Stimulated activated CD4-positive, alpha-beta T cell treated with anti-CD3 and anti-CD28 coated beads, Interleukin-15, amount 100 ng/mL, for 48 hours (primary cell): ENCODE results near the gene SHQ1.

Source experiments
- DNase-seq, 2 donors: peaks; one replicate each; pipeline ENCODE4 v3.0.0-alpha.2; 2020; ENCODE audit warnings: low read depth in 2 of 2

Gene SHQ1

GRCh38 chr3:72847751-72848702 is at the start of gene SHQ1:
TSS of gene SHQ1 (minus strand) at chr3:72848445. CDS start at chr3:72848340, 105 bp downstream.
- peak; percentile 93 to 98 for DNase-seq

DNA sequence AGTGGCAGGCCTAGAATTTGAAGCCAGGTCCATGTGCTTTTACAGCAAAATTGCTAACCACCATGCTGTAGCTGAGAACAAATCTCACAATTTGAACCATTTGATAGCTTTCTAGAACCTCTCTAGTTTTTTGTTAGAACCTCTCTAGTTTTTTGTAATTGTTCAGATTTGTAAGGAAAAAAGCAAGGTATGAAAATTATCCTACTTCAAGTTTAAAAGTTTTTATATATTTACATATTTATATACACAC is 49.4 kb upstream of the SHQ1 start:
- no peak for DNase-seq

GRCh38 chr3:72896996-72897757 is 48.9 kb upstream of the SHQ1 start:
- DNase-seq: no peak

DNA sequence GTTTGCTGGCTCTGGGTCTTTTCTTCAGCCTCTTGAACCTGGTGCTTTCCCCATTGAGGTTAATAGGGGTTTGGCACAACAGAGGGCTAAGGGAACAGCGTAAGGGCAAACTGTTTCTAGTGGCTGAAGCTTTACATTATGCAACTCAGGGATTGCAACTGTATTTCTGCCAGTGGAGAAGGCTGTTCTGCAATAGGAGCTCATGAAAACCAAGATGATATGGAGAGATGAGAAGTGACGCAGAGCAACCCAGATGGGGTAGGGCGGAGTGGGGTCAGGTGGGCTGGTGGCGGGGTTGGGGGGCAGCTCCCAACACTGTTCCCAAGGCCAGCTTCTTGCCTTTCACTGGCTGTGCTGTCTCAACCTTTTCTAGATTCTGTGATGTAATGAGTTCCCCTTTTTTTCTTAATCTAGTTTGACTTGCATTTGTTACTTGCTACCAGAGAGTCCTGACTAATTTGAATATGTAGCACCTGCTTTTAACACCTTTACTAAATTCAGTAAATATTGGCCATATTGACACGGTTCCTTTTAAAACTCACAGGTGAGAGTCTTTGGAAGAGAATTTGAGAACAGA is 46.8 kb upstream of the SHQ1 start:
- no peak for DNase-seq

DNA sequence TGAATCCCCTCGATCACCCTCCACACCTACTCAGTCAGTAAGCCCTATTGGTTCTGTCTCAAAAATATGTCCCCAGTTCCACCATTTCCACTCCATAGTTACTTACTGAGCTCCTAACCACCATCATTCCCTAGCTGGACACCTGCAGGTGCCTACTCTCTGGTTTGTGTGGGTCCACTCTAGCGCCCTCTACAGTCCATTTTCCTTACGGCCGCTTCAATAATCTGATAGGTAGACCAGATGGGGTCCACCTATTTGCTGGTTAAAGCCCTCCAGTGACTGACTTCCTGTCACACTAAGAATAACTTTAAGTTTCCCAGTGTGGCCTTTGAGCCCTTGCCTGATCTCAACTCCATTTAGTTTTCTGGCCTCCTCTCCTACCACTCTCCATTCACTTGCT is 44.6 kb upstream of the SHQ1 start:
- no peak for DNase-seq

DNA sequence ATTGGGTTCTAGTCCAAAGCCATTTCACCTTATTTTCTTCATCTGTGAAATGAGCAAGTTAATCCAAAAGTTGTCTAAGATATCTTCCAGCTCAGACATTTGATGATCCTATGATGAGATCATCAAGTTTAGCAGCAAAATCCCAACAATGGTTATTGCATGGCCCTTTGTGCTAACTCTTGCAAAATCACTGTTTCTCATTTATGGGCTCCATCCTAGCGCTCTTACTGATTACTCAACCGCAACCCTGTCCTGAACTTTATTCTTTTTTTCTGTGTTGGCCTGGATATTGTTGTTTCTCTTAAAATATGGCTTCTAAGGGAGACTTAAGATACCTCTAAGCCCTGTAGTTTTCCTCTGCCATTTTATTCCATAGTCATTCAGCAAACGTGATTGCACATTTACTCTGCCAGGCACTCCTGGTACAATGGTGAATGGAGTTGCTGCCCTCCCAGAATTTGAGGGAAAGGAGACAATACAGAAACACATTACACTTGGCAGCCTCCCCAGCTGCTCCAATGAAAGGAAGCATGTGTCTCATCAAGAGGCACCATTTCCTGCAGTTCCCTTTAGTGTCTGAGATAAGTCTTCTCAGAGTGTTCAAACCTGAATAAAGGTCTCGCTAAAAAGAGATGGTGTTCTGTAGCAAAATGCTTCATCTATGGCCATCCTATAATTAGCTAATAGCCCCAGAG is 44.0 kb upstream of the SHQ1 start:
- no peak for DNase-seq

DNA sequence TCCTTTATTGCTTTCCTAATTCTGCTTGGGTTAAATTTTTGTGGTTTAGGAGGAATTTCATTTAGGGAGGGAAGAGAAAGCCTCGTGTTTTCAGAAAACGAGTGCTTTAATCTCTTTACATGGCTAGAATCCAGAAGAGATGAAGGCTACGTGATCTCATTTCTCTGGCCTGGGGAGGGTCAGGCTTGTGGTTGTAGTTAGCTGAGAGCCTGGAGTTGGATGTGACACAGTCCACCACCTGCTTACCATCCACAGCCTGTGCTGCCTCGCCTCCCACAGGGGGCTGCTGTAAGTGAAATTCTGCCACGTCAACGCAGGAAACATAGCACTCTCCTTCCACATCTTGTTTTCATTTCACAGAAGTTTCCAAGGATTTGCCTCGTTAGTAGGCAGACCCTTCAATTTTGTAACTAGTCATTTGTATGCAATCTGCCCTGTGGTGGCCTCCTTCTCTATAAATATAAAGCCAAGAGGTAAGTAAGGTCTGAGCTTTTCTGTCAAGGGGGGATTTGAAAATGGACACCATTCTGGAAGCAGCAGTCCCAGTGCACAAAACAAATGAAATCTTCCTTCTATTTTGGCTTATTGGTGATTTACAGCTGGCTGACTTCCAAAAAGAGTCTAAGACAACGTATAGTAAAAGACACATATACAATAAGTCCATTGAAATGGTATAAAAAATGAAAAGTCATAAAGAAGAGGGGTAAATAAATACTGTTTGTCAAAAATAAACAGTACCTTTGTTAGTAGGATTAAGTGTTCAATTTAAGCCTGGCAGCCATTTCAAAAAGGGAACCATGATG is 43.0 kb upstream of the SHQ1 start:
- DNase-seq: no peak

- DNase-seq: no peak
Measured at GRCh38 chr3:72890166-72890925, 42.1 kb upstream of the SHQ1 start.

GRCh38 chr3:72889310-72890165 is 41.3 kb upstream of the SHQ1 start:
- no peak for DNase-seq

- no peak for DNase-seq
Measured at GRCh38 chr3:72888546-72889309, 40.5 kb upstream of the SHQ1 start.

- DNase-seq: peak in 1 of 2 donors; percentile 15
Measured at GRCh38 chr3:72887705-72888545, 39.7 kb upstream of the SHQ1 start, which contains the start of gene GXYLT2. TSS of gene GXYLT2 (plus strand) at chr3:72888046. CDS start at chr3:72888234, 188 bp downstream.

DNA sequence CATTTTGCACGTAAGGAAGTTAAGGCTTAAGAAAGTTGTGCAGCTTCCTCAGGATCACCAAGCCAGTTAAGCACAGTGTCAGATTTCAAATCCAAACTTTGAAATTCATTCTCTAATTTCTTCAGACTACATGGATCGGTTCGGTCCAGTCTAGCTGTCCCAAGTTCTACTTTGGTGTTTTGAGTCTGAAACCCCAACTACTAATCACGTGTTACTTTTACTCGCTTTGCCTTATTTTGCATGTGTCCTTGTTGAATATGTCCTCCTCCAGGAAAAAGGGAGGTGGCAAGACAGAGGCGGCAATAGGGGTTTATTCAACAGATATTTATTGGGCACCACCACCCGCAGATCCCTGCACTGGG is 39.1 kb upstream of the SHQ1 start:
- DNase-seq: no peak

- DNase-seq: no peak
Measured at GRCh38 chr3:72872183-72872582, 23.9 kb upstream of the SHQ1 start.

GRCh38 chr3:72862314-72863090 is 14.3 kb upstream of the SHQ1 start:
- no peak for DNase-seq

- DNase-seq: no peak
Measured at GRCh38 chr3:72860846-72861245, 12.6 kb upstream of the SHQ1 start.

DNA sequence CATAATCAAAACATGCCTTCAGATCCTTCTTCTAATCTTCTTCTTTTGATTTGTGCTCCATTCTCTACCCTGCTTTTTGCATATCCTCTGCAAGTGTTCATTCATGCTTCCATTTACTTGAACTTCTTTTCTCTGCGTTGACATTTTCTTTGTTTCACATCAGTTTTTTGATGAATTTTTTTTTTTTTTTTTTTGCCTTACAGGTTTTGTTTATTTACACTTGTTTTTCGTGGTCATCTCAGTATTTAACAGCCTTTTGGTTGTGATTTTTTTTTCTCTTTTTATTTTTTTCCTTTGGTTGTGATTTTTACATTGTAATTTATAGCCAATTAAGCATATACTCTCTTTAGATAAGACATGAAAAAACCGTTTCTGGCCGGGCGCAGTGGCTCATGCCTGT is 11.8 kb upstream of the SHQ1 start:
- no peak for DNase-seq

DNA sequence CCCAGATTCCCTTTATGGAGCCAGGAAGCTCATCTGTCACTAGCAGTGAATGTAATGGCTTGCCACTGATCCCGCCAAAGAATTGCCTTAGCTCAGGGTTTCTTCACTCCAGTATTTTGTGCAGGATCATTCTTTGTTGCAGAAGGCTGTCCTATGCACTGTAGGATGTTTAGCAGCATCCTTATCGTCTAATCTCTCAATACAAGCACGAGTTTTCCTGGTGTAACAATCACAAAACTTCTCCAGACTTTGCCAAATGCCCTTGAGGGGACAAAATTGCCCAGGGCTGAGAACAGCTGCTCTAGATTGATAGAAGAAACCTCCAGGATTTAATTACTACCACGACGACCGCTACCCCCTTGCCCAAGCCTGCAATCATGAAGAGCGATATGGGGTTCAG is 6.8 kb upstream of the SHQ1 start:
- DNase-seq: no peak
